DOHH2 (cell line): ENCODE data around the gene TMEM267.

Source experiments
- CTCF ChIP-seq: fragments of 200-600 bp; sonication (generic); IDR thresholded peaks from one replicate; pipeline ENCODE4 v1.5.1; 2014; ENCODE audit warnings: antibody characterized with exemption, mild to moderate bottlenecking, low read depth, low read length; ENCODE audit not compliant: poor library complexity, severe bottlenecking
- EZH2phosphoT487 ChIP-seq: fragments of 200-600 bp; sonication (generic); IDR thresholded peaks from 2 replicates; pipeline ENCODE4 v1.6.1; 2017; ENCODE audit warnings: borderline replicate concordance, mild to moderate bottlenecking, antibody characterized with exemption, low read length, moderate library complexity, mixed read lengths

DNA sequence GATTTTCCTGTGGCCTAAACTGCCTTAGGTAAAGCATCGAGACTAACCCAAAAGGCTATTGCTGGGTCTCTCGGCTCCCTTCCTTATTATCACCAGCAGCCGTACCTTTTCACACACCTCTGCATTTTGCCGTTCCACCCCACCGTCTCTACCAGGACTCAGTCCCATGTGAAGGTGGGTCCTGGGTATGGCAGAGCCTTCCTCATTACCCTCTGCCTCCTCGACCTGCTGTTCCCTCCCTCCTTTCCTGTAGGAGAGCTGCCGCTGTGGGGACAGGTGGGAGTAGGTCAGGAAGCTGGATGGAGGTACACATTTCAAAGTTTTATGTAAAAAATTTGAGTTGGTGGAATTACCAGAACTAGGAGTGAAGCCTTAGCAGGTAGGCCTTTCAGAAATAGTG is 73.3 kb downstream of the TMEM267 start:
- no peak for TF ChIP-seq CTCF
- no peak for TF ChIP-seq EZH2phosphoT487
